HUES6 (cell line): ENCODE data around the gene FGF9.

Experiments
- H3K27ac ChIP-seq: 2 replicates; pipeline ENCODE4 v1.7.0; 2013; ENCODE audit warnings: low read depth, mild to moderate bottlenecking, low read length, inconsistent platforms
- H3K27me3 ChIP-seq: 2 replicates; pipeline ENCODE4 v1.6.1; 2013; ENCODE audit warnings: low read length; ENCODE audit not compliant: control insufficient read depth, insufficient read depth
- H3K36me3 ChIP-seq: 2 replicates; pipeline ENCODE4 v1.6.1; 2013; ENCODE audit warnings: low read length; ENCODE audit not compliant: control insufficient read depth, insufficient read depth
- H3K4me1 ChIP-seq: 2 replicates; pipeline ENCODE4 v1.6.1; 2013; ENCODE audit warnings: low read length; ENCODE audit not compliant: control insufficient read depth, insufficient read depth
- H3K4me3 ChIP-seq: 2 replicates; pipeline ENCODE4 v1.5.1; 2013; ENCODE audit warnings: low read depth, low read length
- H3K9ac ChIP-seq: one replicate; pipeline ENCODE4 v1.6.1; 2013; ENCODE audit warnings: mild to moderate bottlenecking, low read length
- H3K9me3 ChIP-seq: 2 replicates; pipeline ENCODE4 v1.6.1; 2013; ENCODE audit warnings: low read depth, low read length; ENCODE audit not compliant: control insufficient read depth, insufficient read depth

Gene FGF9

GRCh38 chr13:21691500-21691899 is 20.6 kb downstream of the FGF9 start:
- H3K27me3 ChIP-seq, result no peaks in the 10 kb centered on the region
- H3K36me3 ChIP-seq, result no peaks in the 10 kb centered on the region
- no peak overlapping the region for H3K27ac ChIP-seq
- H3K9me3 ChIP-seq, result no peaks in the 10 kb centered on the region
- H3K4me3 ChIP-seq, result no peak overlapping the region
- H3K4me1 ChIP-seq, result no peaks in the 10 kb centered on the region
- H3K9ac ChIP-seq, result no peak overlapping the region

GRCh38 chr13:21691928-21692327 is 21.1 kb downstream of the FGF9 start:
- Histone ChIP-seq H3K4me1 (no peaks in the 10 kb centered on the region), H3K9ac (no peak overlapping the region), H3K4me3 (no peak overlapping the region), H3K27me3 (no peaks in the 10 kb centered on the region), H3K36me3 (no peaks in the 10 kb centered on the region), H3K27ac (no peak overlapping the region), H3K9me3 (no peaks in the 10 kb centered on the region)

GRCh38 chr13:21694831-21695230 is 24.0 kb downstream of the FGF9 start:
- H3K36me3 ChIP-seq, result no peaks in the 10 kb centered on the region
- no peaks in the 10 kb centered on the region for H3K9me3 ChIP-seq
- no peaks in the 10 kb centered on the region for H3K27me3 ChIP-seq
- no peak overlapping the region for H3K9ac ChIP-seq
- H3K27ac ChIP-seq, result no peak overlapping the region
- H3K4me3 ChIP-seq, result no peak overlapping the region
- H3K4me1 ChIP-seq, result peaks cover 15% of the 10 kb centered on the region

- H3K4me3 ChIP-seq, result no peak overlapping the region
- no peaks in the 10 kb centered on the region for H3K9me3 ChIP-seq
- no peak overlapping the region for H3K27ac ChIP-seq
- H3K27me3 ChIP-seq, result no peaks in the 10 kb centered on the region
- H3K36me3 ChIP-seq, result no peaks in the 10 kb centered on the region
- no peak overlapping the region for H3K9ac ChIP-seq
- H3K4me1 ChIP-seq, result peaks cover 18% of the 10 kb centered on the region
Measured at GRCh38 chr13:21695546-21695945, 24.7 kb downstream of the FGF9 start.

- no peaks in the 10 kb centered on the region for H3K36me3 ChIP-seq
- no peaks in the 10 kb centered on the region for H3K27me3 ChIP-seq
- H3K4me1 ChIP-seq, result peaks cover 25% of the 10 kb centered on the region
- H3K27ac ChIP-seq, result no peak overlapping the region
- no peak overlapping the region for H3K9ac ChIP-seq
- no peak overlapping the region for H3K4me3 ChIP-seq
- H3K9me3 ChIP-seq, result no peaks in the 10 kb centered on the region
Measured at GRCh38 chr13:21696865-21697448, 26.1 kb downstream of the FGF9 start.

- Histone ChIP-seq H3K4me1 (peaks cover 25% of the 10 kb centered on the region), H3K27ac (no peak overlapping the region), H3K4me3 (no peak overlapping the region), H3K9ac (no peak overlapping the region), H3K9me3 (no peaks in the 10 kb centered on the region), H3K36me3 (no peaks in the 10 kb centered on the region), H3K27me3 (no peaks in the 10 kb centered on the region)
Measured at GRCh38 chr13:21698817-21699679, 28.2 kb downstream of the FGF9 start.

GRCh38 chr13:21701460-21701859 is 30.6 kb downstream of the FGF9 start:
- H3K9ac ChIP-seq, result no peak overlapping the region
- H3K27me3 ChIP-seq, result no peaks in the 10 kb centered on the region
- no peak overlapping the region for H3K4me3 ChIP-seq
- no peaks in the 10 kb centered on the region for H3K36me3 ChIP-seq
- no peak overlapping the region for H3K27ac ChIP-seq
- peaks cover 25% of the 10 kb centered on the region for H3K4me1 ChIP-seq
- no peaks in the 10 kb centered on the region for H3K9me3 ChIP-seq

- H3K36me3 ChIP-seq, result no peaks in the 10 kb centered on the region
- H3K9ac ChIP-seq, result no peak overlapping the region
- H3K4me1 ChIP-seq, result peaks cover 18% of the 10 kb centered on the region
- no peaks in the 10 kb centered on the region for H3K27me3 ChIP-seq
- no peak overlapping the region for H3K27ac ChIP-seq
- no peaks in the 10 kb centered on the region for H3K9me3 ChIP-seq
- no peak overlapping the region for H3K4me3 ChIP-seq
Measured at GRCh38 chr13:21703846-21704245, 33.0 kb downstream of the FGF9 start.

- Histone ChIP-seq H3K4me1 (no peaks in the 10 kb centered on the region), H3K36me3 (no peaks in the 10 kb centered on the region), H3K4me3 (no peak overlapping the region), H3K9ac (no peak overlapping the region), H3K9me3 (peaks cover 3% of the 10 kb centered on the region; the same call in 1 of the 2 replicates), H3K27me3 (no peaks in the 10 kb centered on the region), H3K27ac (no peak overlapping the region)
Measured at GRCh38 chr13:21707586-21707985, 36.7 kb downstream of the FGF9 start.

- peaks cover 3% of the 10 kb centered on the region; the same call in 1 of the 2 replicates for H3K9me3 ChIP-seq
- H3K4me3 ChIP-seq, result no peak overlapping the region
Measured at GRCh38 chr13:21709697-21710096, 38.8 kb downstream of the FGF9 start.

GRCh38 chr13:21710163-21710562 is 39.3 kb downstream of the FGF9 start:
- no peak overlapping the region for H3K27ac ChIP-seq
- H3K27me3 ChIP-seq, result no peaks in the 10 kb centered on the region
- no peaks in the 10 kb centered on the region for H3K4me1 ChIP-seq
- H3K9ac ChIP-seq, result no peak overlapping the region
- H3K4me3 ChIP-seq, result no peak overlapping the region
- peaks cover 3% of the 10 kb centered on the region; the same call in 1 of the 2 replicates for H3K9me3 ChIP-seq
- H3K36me3 ChIP-seq, result no peaks in the 10 kb centered on the region

More at GRCh38 chr13:21709697-21710096, 38.8 kb downstream of the FGF9 start:
- no peaks in the 10 kb centered on the region for H3K4me1 ChIP-seq
- no peaks in the 10 kb centered on the region for H3K36me3 ChIP-seq
- no peak overlapping the region for H3K27ac ChIP-seq
- H3K27me3 ChIP-seq, result no peaks in the 10 kb centered on the region
- H3K9ac ChIP-seq, result no peak overlapping the region
